ENCODE results near the gene TMEM74B. TPM values are rescaled to one million over a fixed set of nuclear protein-coding genes. Genes with fewer than 3 reads are reported as not detected.

The TMEM74B gene
- total RNA-seq, 2 experiments from 2014 or later, result not detected

- intact Hi-C loops (cut with micrococcal nuclease; ENCODE audit: unreplicated experiment), result no loop called here
- Histone ChIP-seq H4K20me1 (ENCODE audit: insufficient read depth, low read length) (no peaks in the 10 kb centered on the region), H3K4me2 (ENCODE audit: low read length) (no peak overlapping the region), H3K36me3 (ENCODE audit: insufficient read depth, low read length) (no peaks in the 10 kb centered on the region), H3K9me2 (ENCODE audit: insufficient read depth, low read length) (no peaks in the 10 kb centered on the region), H2AFZ (ENCODE audit: low read length) (no peak overlapping the region), H3K9me3 (ENCODE audit: low read length) (no peaks in the 10 kb centered on the region), H3K27ac (ENCODE audit: low read depth, low read length, poor library complexity, severe bottlenecking) (no peak overlapping the region), H3K4me1 (ENCODE audit: insufficient read depth, low read length, poor library complexity, severe bottlenecking) (no peaks in the 10 kb centered on the region), H3K4me3 (ENCODE audit: low read depth, low read length, poor library complexity, severe bottlenecking) (no peak overlapping the region), H3K79me2 (ENCODE audit: insufficient read depth, low read depth, low read length) (no peaks in the 10 kb centered on the region)
- CTCF ChIA-PET (ENCODE audit: unreplicated experiment), result no interaction called here
- BruUV-seq (replicated peaks), result no TSS peak
- DNase-seq (ENCODE audit: low spot score), result no peak
- no peak for TF ChIP-seq EZH2phosphoT487 (IDR thresholded peaks at IDR 0.05; ENCODE audit: borderline replicate concordance, low read depth, low read length)
- no peak for TF ChIP-seq CTCF (conservative IDR thresholded peaks at IDR 0.05; ENCODE audit: low read length)
- POLR2A ChIA-PET, result no interaction called here
Measured at GRCh38 chr20:1204113-1204512, 19.3 kb upstream of the TMEM74B start.

- intact Hi-C loops (cut with micrococcal nuclease; ENCODE audit: unreplicated experiment), result no loop called here
- CTCF ChIA-PET (ENCODE audit: unreplicated experiment), result no interaction called here
Measured at GRCh38 chr20:1203630-1204029, 18.8 kb upstream of the TMEM74B start.

More at GRCh38 chr20:1203630-1204029, 18.8 kb upstream of the TMEM74B start:
- no peaks in the 10 kb centered on the region for H3K4me1 ChIP-seq (ENCODE audit: insufficient read depth, low read length, poor library complexity, severe bottlenecking)
- POLR2A ChIA-PET, result no interaction called here
- no peaks in the 10 kb centered on the region for H3K36me3 ChIP-seq (ENCODE audit: insufficient read depth, low read length)
- BruUV-seq (replicated peaks), result no TSS peak
- H3K79me2 ChIP-seq (ENCODE audit: insufficient read depth, low read depth, low read length), result no peaks in the 10 kb centered on the region
- no peak overlapping the region for H3K4me2 ChIP-seq (ENCODE audit: low read length)
- no peak overlapping the region for H3K27ac ChIP-seq (ENCODE audit: low read depth, low read length, poor library complexity, severe bottlenecking)
- no peak overlapping the region for H2AFZ ChIP-seq (ENCODE audit: low read length)
- TF ChIP-seq EZH2phosphoT487 (IDR thresholded peaks at IDR 0.05; ENCODE audit: borderline replicate concordance, low read depth, low read length) (no peak), CTCF (conservative IDR thresholded peaks at IDR 0.05; ENCODE audit: low read length) (no peak)
- no peak for DNase-seq (ENCODE audit: low spot score)
- H4K20me1 ChIP-seq (ENCODE audit: insufficient read depth, low read length), result no peaks in the 10 kb centered on the region
- no peak overlapping the region for H3K4me3 ChIP-seq (ENCODE audit: low read depth, low read length, poor library complexity, severe bottlenecking)
- no peaks in the 10 kb centered on the region for H3K9me2 ChIP-seq (ENCODE audit: insufficient read depth, low read length)
- no peaks in the 10 kb centered on the region for H3K9me3 ChIP-seq (ENCODE audit: low read length)

Measured in OCI-LY7 (cell line).